ENCODE results near the gene SLX4IP. TPM values are rescaled to one million over a fixed set of nuclear protein-coding genes. Genes with fewer than 3 reads are reported as not detected.

Gene SLX4IP
- total RNA-seq, 1 donor from 2014 or later: 6.8 TPM

- Mint-ChIP-seq H3K4me1 (ENCODE audit: unreplicated experiment) (peaks cover 19% of the 10 kb centered on the region), H3K9me3 (ENCODE audit: unreplicated experiment) (no peaks in the 10 kb centered on the region), H3K36me3 (ENCODE audit: low read depth, unreplicated experiment) (no peaks in the 10 kb centered on the region)
These were observed 108.4 kb downstream of the SLX4IP start for GRCh38 chr20:10543480-10543879.

GRCh38 chr20:10547276-10548114, 112.4 kb downstream of the SLX4IP start:
- Mint-ChIP-seq H3K4me1 (ENCODE audit: unreplicated experiment) (peaks cover 8% of the 10 kb centered on the region), H3K4me3 (ENCODE audit: unreplicated experiment) (no peak overlapping the region), H3K27me3 (ENCODE audit: unreplicated experiment) (peaks cover 4% of the 10 kb centered on the region), H3K9me3 (ENCODE audit: unreplicated experiment) (no peaks in the 10 kb centered on the region), H3K27ac (ENCODE audit: unreplicated experiment) (no peak overlapping the region), H3K36me3 (ENCODE audit: low read depth, unreplicated experiment) (no peaks in the 10 kb centered on the region)
- DNase-seq (ENCODE audit: low spot score): no peak
- TF ChIP-seq CTCF (IDR thresholded peaks at IDR 0.05; ENCODE audit: unreplicated experiment): no peak

More at GRCh38 chr20:10543480-10543879, 108.4 kb downstream of the SLX4IP start:
- DNase-seq (ENCODE audit: low spot score): no peak
- no peak for TF ChIP-seq CTCF (IDR thresholded peaks at IDR 0.05; ENCODE audit: unreplicated experiment)
- Mint-ChIP-seq H3K27ac (ENCODE audit: unreplicated experiment) (no peak overlapping the region), H3K4me3 (ENCODE audit: unreplicated experiment) (no peak overlapping the region), H3K27me3 (ENCODE audit: unreplicated experiment) (no peaks in the 10 kb centered on the region)

- peaks cover 4% of the 10 kb centered on the region for H3K27me3 Mint-ChIP-seq (ENCODE audit: unreplicated experiment)
- no peak overlapping the region for H3K4me3 Mint-ChIP-seq (ENCODE audit: unreplicated experiment)
- H3K36me3 Mint-ChIP-seq (ENCODE audit: low read depth, unreplicated experiment): no peaks in the 10 kb centered on the region
- no peaks in the 10 kb centered on the region for H3K9me3 Mint-ChIP-seq (ENCODE audit: unreplicated experiment)
- TF ChIP-seq CTCF (IDR thresholded peaks at IDR 0.05; ENCODE audit: unreplicated experiment): no peak
- peaks cover 6% of the 10 kb centered on the region for H3K4me1 Mint-ChIP-seq (ENCODE audit: unreplicated experiment)
- no peak for DNase-seq (ENCODE audit: low spot score)
- no peak overlapping the region for H3K27ac Mint-ChIP-seq (ENCODE audit: unreplicated experiment)
These were observed 114.4 kb downstream of the SLX4IP start for GRCh38 chr20:10549511-10549910.

- no peaks in the 10 kb centered on the region for H3K36me3 Mint-ChIP-seq (ENCODE audit: low read depth, unreplicated experiment)
- no peak for TF ChIP-seq CTCF (IDR thresholded peaks at IDR 0.05; ENCODE audit: unreplicated experiment)
- H3K9me3 Mint-ChIP-seq (ENCODE audit: unreplicated experiment): no peaks in the 10 kb centered on the region
- DNase-seq (ENCODE audit: low spot score): no peak
- H3K4me1 Mint-ChIP-seq (ENCODE audit: unreplicated experiment): peaks cover 6% of the 10 kb centered on the region
- H3K27ac Mint-ChIP-seq (ENCODE audit: unreplicated experiment): no peak overlapping the region
- no peak overlapping the region for H3K4me3 Mint-ChIP-seq (ENCODE audit: unreplicated experiment)
- peaks cover 4% of the 10 kb centered on the region for H3K27me3 Mint-ChIP-seq (ENCODE audit: unreplicated experiment)
These were observed 115.4 kb downstream of the SLX4IP start for GRCh38 chr20:10550204-10551118.

Data from endothelial cell (in vitro differentiated cells).